Chondrocyte (in vitro differentiated cells): Measurements from ENCODE around the gene TLDC2. TPM values are rescaled to one million over a fixed set of nuclear protein-coding genes. Genes with fewer than 3 reads are reported as not detected.

Experiments
- DNase-seq: peaks from one replicate; pipeline ENCODE4 v3.0.0; 2021; ENCODE audit warnings: mixed read lengths, low spot score
- H3K27ac Mint-ChIP-seq: one replicate; pipeline ENCODE4 v1.8.0; 2021; ENCODE audit warnings: mild to moderate bottlenecking, moderate library complexity, mixed read lengths; ENCODE audit not compliant: unreplicated experiment
- H3K27me3 Mint-ChIP-seq: 2 replicates; pipeline ENCODE4 v1.8.0; 2021; ENCODE audit warnings: low read depth, mixed read lengths
- H3K36me3 Mint-ChIP-seq: 2 replicates; pipeline ENCODE4 v1.8.0; 2021; ENCODE audit warnings: low read depth, mixed read lengths
- H3K4me1 Mint-ChIP-seq: 2 replicates; pipeline ENCODE4 v1.8.0; 2021; ENCODE audit warnings: low read depth, mild to moderate bottlenecking, mixed read lengths
- H3K4me3 Mint-ChIP-seq: one replicate; pipeline ENCODE4 v1.8.0; 2021; ENCODE audit warnings: mild to moderate bottlenecking, moderate library complexity, mixed read lengths; ENCODE audit not compliant: unreplicated experiment
- H3K9me3 Mint-ChIP-seq: 2 replicates; pipeline ENCODE4 v1.8.0; 2021; ENCODE audit warnings: low read depth, mixed read lengths
- total RNA-seq: library from RNA; stranded (reverse); gene quantifications from 3 replicates; pipeline ENCODE4 v1.2.1, GENCODE V29; 2021
- TF ChIP-seq, protein P1 (sequence below): fragments of 200-600 bp; sonication (generic); IDR thresholded peaks from 2 replicates; pipeline ENCODE4 v1.5.0; 2021; ENCODE audit warnings: antibody characterized with exemption, mild to moderate bottlenecking, moderate library complexity

Gene TLDC2
- total RNA-seq, 1 donor from 2014 or later: not detected

DNA sequence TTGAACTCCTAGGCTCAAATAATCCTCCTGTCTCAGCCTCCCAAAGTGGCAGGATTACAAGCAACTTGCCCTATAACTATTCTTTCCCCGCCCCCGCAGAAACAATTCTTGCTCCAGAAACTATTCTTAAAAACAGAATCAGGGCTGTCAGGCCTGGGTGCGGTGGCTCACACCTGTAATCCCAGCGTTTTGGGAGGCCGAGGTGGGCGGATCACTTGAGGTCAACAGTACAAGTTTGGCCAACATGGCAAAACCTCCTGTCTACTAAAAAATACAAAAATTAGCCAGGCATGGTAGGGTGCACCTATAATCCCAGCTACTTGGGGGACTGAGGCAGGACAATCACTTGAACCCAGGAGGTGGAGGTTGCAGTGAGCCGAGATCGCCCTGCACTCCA is 44.4 kb downstream of the TLDC2 start:
- no peak overlapping the region for H3K27ac Mint-ChIP-seq
- no peak overlapping the region for H3K4me3 Mint-ChIP-seq
- TF ChIP-seq, protein P1, sequence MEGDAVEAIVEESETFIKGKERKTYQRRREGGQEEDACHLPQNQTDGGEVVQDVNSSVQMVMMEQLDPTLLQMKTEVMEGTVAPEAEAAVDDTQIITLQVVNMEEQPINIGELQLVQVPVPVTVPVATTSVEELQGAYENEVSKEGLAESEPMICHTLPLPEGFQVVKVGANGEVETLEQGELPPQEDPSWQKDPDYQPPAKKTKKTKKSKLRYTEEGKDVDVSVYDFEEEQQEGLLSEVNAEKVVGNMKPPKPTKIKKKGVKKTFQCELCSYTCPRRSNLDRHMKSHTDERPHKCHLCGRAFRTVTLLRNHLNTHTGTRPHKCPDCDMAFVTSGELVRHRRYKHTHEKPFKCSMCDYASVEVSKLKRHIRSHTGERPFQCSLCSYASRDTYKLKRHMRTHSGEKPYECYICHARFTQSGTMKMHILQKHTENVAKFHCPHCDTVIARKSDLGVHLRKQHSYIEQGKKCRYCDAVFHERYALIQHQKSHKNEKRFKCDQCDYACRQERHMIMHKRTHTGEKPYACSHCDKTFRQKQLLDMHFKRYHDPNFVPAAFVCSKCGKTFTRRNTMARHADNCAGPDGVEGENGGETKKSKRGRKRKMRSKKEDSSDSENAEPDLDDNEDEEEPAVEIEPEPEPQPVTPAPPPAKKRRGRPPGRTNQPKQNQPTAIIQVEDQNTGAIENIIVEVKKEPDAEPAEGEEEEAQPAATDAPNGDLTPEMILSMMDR: no peak
- H3K36me3 Mint-ChIP-seq: no peaks in the 10 kb centered on the region
- no peaks in the 10 kb centered on the region for H3K4me1 Mint-ChIP-seq
- no peak for DNase-seq
- no peaks in the 10 kb centered on the region for H3K9me3 Mint-ChIP-seq
- H3K27me3 Mint-ChIP-seq: no peaks in the 10 kb centered on the region

DNA sequence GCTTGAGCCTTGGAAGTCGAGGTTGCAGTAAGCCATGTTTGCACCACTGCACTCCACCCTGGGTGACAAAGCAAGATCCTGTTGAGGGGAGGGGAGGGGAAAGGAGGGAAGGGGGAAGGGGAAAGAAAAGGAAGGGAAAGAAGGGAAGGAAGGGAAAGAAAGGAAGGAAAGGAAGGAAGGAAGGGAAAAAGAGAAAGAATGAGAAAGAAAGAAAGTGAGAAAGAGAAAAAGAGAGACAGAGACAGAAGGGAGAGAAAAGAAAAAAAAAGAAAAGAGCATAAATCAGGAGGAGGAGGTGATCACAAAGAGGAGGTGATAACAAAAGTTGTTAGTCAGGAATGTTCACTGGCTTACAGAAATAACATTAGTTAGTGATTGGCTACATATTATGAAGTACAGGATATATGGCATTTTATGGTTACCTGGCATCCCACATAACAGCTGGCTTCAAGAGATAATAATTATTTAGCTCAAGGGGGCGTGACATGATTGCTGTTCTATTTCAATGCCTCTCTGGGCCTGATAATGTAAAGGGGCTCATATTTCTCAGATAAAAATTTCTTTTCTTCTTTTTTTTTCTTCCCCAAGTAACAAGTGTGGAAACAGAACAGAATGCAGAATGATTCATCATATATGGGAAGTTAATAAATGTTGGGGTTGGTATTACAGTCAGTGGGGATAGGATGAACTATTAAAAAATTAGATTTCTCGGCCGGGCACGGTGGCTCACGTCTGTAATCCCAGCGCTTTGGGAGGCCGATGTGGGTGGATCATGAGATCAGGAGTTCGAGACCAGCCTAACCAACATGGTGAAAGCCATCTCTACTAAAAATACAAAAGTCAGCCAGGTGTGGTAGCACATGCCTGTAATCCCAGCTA is 48.5 kb downstream of the TLDC2 start:
- Mint-ChIP-seq H3K27ac (no peak overlapping the region), H3K27me3 (no peaks in the 10 kb centered on the region), H3K4me3 (no peak overlapping the region), H3K36me3 (peaks cover 3% of the 10 kb centered on the region), H3K9me3 (no peaks in the 10 kb centered on the region), H3K4me1 (no peaks in the 10 kb centered on the region)
- DNase-seq: no peak
- TF ChIP-seq, protein P1: no peak

DNA sequence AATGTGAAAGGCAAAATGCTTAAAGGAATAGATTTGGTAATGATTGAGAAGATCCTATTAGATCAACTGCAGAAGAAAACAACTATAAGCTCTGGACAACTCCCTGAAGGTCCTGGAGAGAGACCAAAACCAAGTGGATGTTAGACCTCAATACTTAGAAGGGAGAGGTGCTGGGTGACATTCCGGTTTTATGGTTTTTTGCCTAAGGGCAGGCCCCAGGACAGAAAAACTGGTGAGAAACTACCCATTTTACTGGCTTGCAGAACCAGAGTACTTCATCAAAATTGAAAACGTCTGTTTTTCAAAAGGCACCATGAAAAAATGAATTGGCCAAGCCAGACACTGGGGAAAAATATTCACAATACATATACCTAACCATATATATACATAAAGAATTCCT is 49.3 kb downstream of the TLDC2 start:
- no peaks in the 10 kb centered on the region for H3K27me3 Mint-ChIP-seq
- no peaks in the 10 kb centered on the region for H3K9me3 Mint-ChIP-seq
- H3K4me1 Mint-ChIP-seq: no peaks in the 10 kb centered on the region
- TF ChIP-seq, protein P1: no peak
- no peak overlapping the region for H3K27ac Mint-ChIP-seq
- H3K4me3 Mint-ChIP-seq: no peak overlapping the region
- peaks cover 3% of the 10 kb centered on the region for H3K36me3 Mint-ChIP-seq
- DNase-seq: no peak

DNA sequence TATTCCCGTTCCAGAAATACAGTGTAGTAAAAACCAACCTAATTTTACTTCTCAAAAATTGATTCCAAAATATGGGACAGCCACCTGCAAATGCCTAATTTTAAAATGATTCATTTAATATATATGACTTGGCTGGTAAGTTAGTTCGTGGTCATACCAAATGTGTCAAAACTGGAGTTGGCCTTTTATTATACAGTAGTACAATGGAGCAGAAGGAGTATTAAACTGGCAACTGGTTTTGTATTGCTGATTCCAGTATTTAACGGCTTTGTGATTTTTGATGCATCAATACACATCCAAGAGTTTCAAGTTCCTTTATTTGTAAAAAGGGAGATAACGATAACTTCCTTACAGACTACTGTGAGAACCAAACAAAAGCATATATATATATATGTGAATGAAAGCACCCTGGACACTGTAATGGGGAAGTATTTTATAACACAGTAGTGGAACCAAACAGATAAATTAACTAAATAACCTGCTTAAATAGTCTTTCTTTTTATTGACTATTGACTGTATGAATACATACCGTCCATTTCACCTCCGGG is 50.8 kb downstream of the TLDC2 start:
- no peaks in the 10 kb centered on the region for H3K9me3 Mint-ChIP-seq
- H3K36me3 Mint-ChIP-seq: peaks cover 3% of the 10 kb centered on the region
- H3K27ac Mint-ChIP-seq: no peak overlapping the region
- no peak overlapping the region for H3K4me3 Mint-ChIP-seq
- H3K4me1 Mint-ChIP-seq: no peaks in the 10 kb centered on the region
- H3K27me3 Mint-ChIP-seq: no peaks in the 10 kb centered on the region
- no peak for DNase-seq
- TF ChIP-seq, protein P1: no peak

DNA sequence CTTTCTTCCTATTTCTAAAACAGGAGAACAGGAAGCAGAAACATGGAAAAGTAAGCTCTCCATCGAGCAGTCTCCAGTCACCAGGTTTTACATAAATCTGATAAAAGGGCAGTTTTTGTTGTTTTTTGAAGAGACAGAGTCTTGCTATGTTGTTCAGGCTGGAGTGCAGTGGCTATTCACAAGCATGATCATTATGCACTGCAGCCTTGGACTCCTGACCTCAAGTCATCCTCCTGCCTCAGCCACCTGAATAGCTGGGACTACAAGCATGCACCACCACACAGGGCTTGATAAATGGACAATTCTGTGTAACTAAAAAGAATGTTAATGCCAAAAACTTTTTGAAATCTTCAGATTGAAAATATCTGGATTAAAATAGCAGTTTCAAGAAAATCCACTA is 51.8 kb downstream of the TLDC2 start:
- Mint-ChIP-seq H3K27me3 (no peaks in the 10 kb centered on the region), H3K4me3 (no peak overlapping the region), H3K9me3 (no peaks in the 10 kb centered on the region), H3K36me3 (peaks cover 3% of the 10 kb centered on the region), H3K27ac (no peak overlapping the region), H3K4me1 (no peaks in the 10 kb centered on the region)
- no peak for DNase-seq
- TF ChIP-seq, protein P1: no peak
